ENCODE measurements around the gene USP31.
"Not testable (repeated sequence)": the region's sequence is repeated elsewhere in the genome, so short reads cannot be mapped to it uniquely, and the experiment has no call there.

Gene USP31

GRCh38 chr16:23129686-23130085, 19.6 kb downstream of the USP31 start:
- DNase-seq: no peak

DNA sequence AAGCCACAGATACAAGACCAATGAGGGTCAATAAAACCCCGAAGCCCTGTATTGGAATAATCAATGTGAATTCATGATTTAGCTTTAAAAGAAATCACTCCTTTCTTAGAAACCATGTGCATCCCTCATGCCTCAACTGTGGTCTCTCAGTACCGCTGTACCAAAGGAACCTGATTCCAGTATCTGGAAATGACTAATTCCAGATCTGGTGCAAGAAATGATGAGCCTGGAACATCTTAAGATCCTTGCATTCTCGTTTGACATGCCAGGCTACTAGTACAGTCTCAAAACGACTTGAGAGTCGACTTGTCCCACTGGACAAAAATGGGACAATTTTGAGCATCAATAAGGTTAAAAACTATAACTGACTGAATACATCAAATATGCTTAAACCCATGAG, 21.2 kb downstream of the USP31 start:
- no peak for DNase-seq

GRCh38 chr16:23125277-23125676, 24.0 kb downstream of the USP31 start:
- no peak for DNase-seq

DNA sequence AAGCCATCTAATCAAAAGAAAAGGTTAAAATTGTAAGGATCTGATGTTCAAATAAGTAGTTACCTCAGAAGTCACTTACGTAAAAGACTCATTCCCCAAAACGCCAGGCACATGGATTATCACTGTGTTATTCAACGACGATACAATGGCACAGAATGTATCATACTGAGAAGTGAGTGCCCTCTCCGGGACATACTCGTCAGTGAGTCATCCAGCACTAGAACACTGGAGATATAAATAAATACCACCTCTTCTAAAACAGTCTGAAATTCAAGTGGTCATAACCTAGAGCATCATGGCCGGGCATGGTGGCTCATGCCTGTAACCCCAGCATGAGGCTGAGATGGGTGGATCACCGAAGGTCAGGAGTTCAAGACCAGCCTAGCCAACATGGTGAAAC, 24.9 kb downstream of the USP31 start:
- no peak for DNase-seq

- no peak for DNase-seq
Measured at GRCh38 chr16:23122144-23122543, 27.1 kb downstream of the USP31 start.

GRCh38 chr16:23121024-23121423, 28.2 kb downstream of the USP31 start:
- DNase-seq: no peak

DNA sequence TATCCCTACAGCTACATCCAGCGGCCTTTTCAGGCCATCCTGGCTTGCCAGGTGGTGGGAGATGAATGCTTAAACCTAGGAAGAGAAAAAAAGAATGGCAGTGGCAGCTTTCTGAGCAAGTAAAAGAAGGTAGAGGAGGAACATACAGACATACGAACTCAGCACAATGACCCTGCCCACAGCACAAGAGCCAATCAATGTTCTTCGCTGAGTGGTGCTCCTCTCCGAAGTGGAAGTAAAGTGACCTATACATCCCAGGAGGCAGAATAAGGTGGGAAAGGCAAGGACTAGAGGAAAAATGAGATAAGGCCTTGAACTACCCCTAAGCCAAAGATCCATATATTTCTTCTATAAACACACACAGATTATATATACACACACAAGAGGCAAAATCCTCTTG, 28.7 kb downstream of the USP31 start:
- DNase-seq: no peak

- no peak for DNase-seq
Measured at GRCh38 chr16:23119570-23119969, 29.7 kb downstream of the USP31 start.

- no peak for DNase-seq
Measured at GRCh38 chr16:23114131-23114904, 34.9 kb downstream of the USP31 start.

DNA sequence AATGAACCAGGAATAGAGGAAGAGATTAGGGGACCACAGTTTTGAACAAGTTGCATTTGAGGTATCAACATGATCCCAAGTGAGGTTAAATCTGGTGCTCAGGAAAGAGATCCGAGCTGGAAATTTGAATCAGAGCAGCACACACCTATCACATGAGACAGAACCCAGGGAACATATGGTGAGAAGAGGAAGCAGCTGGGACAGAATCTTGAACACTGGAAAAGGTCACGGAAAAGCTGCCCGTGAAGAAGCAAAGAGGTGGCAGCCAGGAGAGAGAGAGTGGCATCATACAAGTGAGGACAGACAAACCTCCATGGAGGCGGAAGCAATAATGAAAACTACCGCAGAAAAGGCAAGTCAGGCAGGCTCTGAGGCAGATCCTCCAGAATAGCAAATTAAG, 36.1 kb downstream of the USP31 start:
- DNase-seq: no peak

DNA sequence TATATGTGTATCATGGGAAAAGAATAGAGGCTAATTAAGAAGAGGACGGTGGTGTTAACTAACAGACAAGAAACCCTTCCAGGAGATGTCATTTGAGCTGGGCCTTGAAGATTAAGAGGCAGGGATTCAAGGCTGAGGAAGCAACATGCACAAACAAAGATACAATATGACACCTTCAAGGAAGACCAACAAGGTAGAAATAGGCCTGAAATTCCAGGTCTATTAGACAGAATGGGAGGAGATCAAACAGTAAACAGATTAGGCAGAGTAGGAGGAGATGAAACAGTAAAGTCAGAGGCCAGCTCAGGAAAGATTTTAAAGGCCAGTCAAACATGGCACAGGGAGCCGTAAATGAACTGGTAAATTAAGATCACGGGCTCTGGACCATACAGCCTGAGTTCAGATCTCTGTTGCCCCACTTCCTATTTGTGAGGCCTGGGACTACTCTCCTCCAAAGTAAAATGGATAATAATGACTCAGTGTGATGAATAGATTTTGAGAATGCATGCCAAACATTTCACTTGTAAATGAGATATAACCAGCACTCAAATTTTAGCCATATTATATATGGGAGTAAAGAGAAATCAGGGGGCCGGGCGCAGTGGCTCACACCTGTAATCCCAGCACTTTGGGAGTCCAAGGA, 38.9 kb downstream of the USP31 start:
- no peak for DNase-seq

GRCh38 chr16:23107936-23108335, 41.3 kb downstream of the USP31 start:
- DNase-seq: no peak

DNA sequence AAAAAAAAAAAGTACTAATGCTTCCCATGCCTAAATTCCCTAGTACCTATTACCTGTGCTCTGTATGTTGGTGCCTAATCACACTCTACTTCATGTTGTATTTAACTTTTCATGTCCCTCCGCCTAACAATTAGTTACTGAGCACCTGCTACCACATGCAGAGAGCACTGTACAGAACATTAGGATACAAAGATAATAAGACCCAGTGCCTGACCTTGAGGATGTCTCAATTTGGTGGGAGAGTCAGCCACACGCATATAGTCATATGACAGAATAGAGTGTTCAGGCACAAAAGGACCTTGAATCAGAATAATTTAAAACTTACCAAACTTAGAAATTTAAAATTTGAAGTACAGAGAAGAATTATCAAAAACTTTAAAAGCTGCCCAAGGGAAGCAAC, 42.1 kb downstream of the USP31 start:
- no peak for DNase-seq

DNA sequence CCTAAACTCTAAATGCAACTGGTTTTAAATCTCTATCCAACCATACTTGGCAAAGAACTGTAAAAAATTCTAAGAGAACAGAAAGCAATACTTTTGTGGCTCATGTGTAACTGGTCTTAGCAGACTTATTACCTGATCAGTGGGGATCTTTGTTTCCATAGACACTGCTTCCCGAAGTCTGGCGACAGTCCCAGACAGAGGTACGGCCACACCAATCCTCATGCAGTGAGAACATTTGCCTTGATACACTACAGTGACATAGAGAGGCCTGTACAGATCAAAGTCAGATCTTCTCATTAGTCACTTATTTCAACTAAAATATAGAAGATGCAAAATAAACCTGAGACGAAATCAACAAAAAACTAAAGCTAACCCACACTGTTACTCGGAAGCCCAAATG, 43.9 kb downstream of the USP31 start:
- DNase-seq: no peak

GRCh38 chr16:23104032-23104955, 45.0 kb downstream of the USP31 start:
- no peak for DNase-seq

DNA sequence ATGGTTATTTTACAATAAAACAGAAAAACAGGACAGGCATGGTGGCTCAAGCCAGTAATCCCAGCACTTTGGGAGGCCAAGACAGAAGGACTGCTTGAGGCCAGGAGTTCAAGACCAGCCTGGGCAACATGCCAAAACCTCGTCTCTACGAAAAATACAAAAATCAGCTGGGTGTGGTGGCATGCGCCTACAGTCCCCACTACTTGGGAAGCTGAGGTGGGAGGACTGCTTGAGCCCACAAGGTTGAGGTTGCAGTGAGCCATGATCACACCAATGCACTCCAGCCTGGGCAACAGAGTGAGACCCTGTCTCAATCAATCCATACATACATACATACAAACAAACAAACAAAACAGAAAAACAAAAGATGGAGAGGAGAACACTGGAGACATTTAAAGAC, 45.6 kb downstream of the USP31 start:
- DNase-seq: no peak

DNA sequence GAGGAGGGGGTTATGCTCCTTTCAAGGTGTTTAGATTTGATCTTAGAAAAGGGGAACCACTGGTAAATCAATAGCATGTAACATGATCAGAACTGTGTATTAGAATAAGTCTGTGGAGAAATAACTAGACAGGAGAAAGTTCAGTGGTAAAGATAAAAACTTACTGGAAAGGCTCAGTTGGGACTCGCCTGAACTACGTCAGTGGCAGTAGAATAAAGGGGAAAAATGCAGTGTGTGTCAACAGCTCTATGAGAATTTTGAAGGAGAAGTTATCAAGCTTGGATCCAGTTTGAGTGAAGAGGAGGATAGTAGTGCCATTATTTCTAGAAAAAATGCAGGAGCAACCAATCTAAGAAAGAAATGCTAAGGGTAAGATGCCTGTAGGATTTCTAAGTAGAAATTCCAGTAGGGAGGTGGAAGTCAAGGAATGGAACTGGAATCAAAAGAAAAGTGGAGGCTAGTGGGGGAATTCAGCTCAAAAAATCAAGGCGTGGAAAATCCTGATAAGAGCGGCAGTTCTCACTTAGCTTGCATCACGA, 48.2 kb downstream of the USP31 start:
- no peak for DNase-seq

DNA sequence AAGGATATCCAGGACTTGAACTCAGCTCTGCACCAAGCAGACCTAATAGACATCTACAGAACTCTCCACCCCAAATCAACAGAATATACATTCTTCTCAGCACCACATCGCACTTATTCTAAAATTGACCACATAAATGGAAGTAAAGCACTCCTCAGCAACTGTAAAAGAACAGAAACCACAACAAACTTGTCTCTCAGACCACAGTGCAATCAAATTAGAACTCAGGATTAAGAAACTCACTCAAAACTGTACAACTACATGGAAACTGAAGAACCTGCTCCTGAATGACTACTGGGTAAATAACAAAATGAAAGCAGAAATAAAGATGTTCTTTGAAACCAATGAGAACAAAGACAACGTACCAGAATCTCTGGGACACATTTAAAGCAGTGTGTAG, 52.8 kb downstream of the USP31 start:
- not testable (repeated sequence) for DNase-seq

DNA sequence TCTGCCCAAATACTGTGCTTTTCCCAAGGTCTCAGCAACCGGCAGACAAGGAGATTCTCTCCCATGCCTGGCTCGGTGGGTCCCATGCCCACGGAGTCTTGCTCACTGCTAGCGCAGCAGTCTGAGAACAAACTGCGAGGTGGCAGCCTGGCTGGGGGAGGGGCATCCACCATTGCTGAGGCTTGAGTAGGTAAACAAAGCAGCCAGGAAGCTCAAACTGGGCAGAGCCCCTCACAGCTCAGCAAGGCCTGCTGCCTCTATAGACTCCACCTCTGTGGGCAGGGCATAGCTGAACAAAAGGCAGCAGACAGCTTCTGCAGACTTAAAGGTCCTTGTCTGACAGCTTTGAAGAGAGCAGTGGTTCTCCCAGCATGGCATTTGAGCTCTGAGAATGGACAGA, 55.1 kb downstream of the USP31 start:
- not testable (repeated sequence) for DNase-seq

- no peak for DNase-seq
Measured at GRCh38 chr16:23092801-23093117, 56.5 kb downstream of the USP31 start.

DNA sequence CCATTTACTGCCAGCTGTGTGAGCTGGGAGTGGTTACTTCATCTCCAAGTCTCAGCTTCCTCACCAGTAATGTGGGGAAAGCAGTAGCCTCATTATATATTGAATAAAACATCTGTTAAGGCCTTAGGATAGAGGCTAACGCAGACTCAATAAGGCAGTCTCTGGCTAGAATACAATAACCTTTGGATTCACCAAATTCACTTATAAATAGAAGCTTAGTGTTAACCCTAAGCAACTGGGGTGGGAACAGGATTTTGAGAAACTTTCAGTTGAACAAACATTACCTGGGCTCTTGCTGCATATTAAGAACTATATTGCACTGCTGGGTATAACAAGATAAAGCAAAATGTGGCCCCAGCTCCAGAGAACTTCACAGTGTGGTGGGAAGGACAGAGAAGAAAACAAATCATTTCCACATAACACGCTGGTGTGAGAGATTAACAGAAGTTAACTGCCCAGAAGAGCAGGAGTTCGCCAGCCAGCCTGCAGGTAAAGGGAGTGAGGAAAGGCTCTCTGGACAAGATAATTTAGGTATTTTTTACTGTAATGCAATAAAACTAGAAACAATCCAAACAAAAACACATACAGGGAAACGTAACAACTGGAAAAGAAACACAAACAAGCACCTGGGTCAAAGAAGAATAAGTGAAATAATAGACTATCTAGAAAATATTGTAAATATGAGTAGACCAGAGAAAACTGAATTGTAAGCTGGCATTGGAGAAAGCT, 57.0 kb downstream of the USP31 start:
- DNase-seq: no peak

DNA sequence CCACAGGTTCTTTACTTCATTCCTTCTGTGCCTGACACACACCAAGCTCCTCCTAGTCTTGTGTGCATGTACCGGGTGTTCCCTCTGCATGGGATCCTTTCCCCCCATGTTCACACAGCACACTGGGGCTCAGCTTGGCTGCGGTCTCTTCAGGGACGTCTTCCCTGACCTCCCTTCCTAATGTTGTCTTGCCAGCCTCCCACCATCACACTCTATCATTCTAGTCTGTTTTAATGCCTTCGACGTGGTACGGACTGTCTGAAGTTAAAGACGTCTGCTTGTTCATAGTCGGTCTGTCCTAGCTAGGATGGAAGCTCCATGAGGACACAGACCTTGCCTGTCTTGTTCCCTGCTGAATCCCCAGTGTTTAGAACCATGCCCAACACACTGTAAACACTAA, 60.1 kb downstream of the USP31 start:
- no peak for DNase-seq

DNA sequence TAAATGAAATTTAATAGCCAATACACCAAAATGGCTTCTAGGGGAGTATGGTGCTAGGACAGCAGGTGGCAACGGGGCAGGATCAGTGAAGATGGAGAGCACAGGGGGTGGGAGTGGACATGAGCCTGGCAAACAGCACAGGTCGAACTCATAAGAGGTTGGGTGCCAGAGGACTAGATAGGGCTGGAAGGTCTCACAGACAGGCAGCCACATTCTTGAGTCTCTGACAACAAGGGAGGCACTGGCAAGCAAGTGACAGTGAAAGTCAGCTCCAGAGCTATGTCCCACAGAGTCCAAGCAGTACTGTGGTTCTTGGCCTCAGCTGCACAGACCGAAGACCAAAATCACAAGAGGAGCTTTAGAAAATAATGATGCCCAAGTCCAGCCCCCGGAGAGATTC, 61.2 kb downstream of the USP31 start:
- DNase-seq: no peak
